HCT116 (cell line): Measurements from ENCODE around the gene WNT9A. TPM values are rescaled to one million over a fixed set of nuclear protein-coding genes. Genes with fewer than 3 reads are reported as not detected.

ENCODE experiments used
- ATAC-seq: fragments of 200-7000 bp; cut with Tn5 transposase; 2 replicates; pipeline ENCODE4 v1.9.1; 2020; ENCODE audit warnings: mild to moderate bottlenecking, moderate library complexity
- BruUV-seq: library from RNA; stranded (reverse); fragments of 400-500 nt; replicated peaks from 2 replicates; lab custom pipeline; 2021; lab: Mats Ljungman, UMichigan
- CTCF ChIA-PET: fragments of 300-600 bp; sonication (Branson Sonifier 250); formaldehyde crosslinking; loops from one replicate; lab custom pipeline; 2021; ENCODE audit warnings: antibody characterized with exemption; lab: Charles Lee
- POLR2A ChIA-PET: fragments of 300-600, 350-600 bp; sonication (Branson Sonifier 250); formaldehyde crosslinking; loops from one replicate; lab custom pipeline; 2021; ENCODE audit warnings: antibody characterized with exemption; lab: Charles Lee
- RAD21 ChIA-PET, 2 experiments: fragments of 300-600 bp; sonication (Branson Sonifier 250); formaldehyde crosslinking; loops; one replicate each; lab custom pipeline; 2023; ENCODE audit warnings: low total read pairs in 2 of 2; ENCODE audit not compliant: uncharacterized antibody in 2 of 2, unreplicated experiment in 2 of 2, low non-redundant PET in 1 of 2; lab: Charles Lee
- DNase-seq: peaks from one replicate; pipeline ENCODE4 v3.0.0-alpha.2; 2010; ENCODE audit warnings: low read depth, low spot score
- H2AFZ ChIP-seq: fragments of 200-600 bp; shearing (Covaris generic), sonication (generic); 2 replicates; pipeline ENCODE4 v1.6.1; 2017; ENCODE audit warnings: low read depth, mixed run types, mixed read lengths, antibody characterized with exemption, low read length; ENCODE audit not compliant: poor library complexity, severe bottlenecking
- H3K27ac ChIP-seq: 2 replicates; pipeline ENCODE4 v1.5.1; 2012; ENCODE audit warnings: low read depth, low read length
- H3K27me3 ChIP-seq: fragments of 200-600 bp; sonication (generic); 2 replicates; pipeline ENCODE4 v1.6.1; 2016; ENCODE audit warnings: mixed run types, low read length, mixed read lengths; ENCODE audit not compliant: insufficient read depth
- H3K36me3 ChIP-seq, 2 experiments: fragments of 200-500 bp in 1 of 2; fragments of 200-600 bp in 1 of 2; sonication (Bioruptor generic) in 1 of 2; sonication (generic) in 1 of 2; 2 replicates each; pipeline versions ENCODE4 v1.5.1 to v1.6.1; 2014 to 2016; ENCODE audit warnings: low read length in 2 of 2, inconsistent platforms in 1 of 2, mixed read lengths in 1 of 2, mixed run types in 1 of 2; ENCODE audit not compliant: insufficient read depth in 2 of 2, control insufficient read depth in 1 of 2
- H3K4me1 ChIP-seq, 2 experiments: fragments of 200-600 bp in 1 of 2; sonication (generic) in 1 of 2; 2 replicates each; pipeline versions ENCODE4 v1.5.1 to v1.6.1; 2012 to 2017; ENCODE audit warnings: low read length in 2 of 2, inconsistent platforms in 1 of 2, mild to moderate bottlenecking in 1 of 2, mixed read lengths in 1 of 2, mixed run types in 1 of 2, moderate library complexity in 1 of 2; ENCODE audit not compliant: insufficient read depth in 2 of 2, control insufficient read depth in 1 of 2
- H3K4me2 ChIP-seq: fragments of 200-600 bp; sonication (generic); 2 replicates; pipeline ENCODE4 v1.6.1; 2017; ENCODE audit warnings: mixed run types, low read length, mixed read lengths
- H3K4me3 ChIP-seq, 2 experiments: fragments of 200-600 bp in 1 of 2; sonication (generic) in 1 of 2; replicated peaks in 1 of 2; 2 replicates each; pipeline ENCODE4 v1.5.1; 2011 to 2016; ENCODE audit warnings: low read length in 2 of 2, control low read depth in 1 of 2, low read depth in 1 of 2, mild to moderate bottlenecking in 1 of 2, mixed read lengths in 1 of 2, mixed run types in 1 of 2
- H3K79me2 ChIP-seq: fragments of 200-600 bp; sonication (generic); 2 replicates; pipeline ENCODE4 v1.6.1; 2017; ENCODE audit warnings: mild to moderate bottlenecking, mixed run types, low read length, moderate library complexity, mixed read lengths; ENCODE audit not compliant: insufficient read depth
- H3K9ac ChIP-seq: fragments of 200-600 bp; sonication (generic); 2 replicates; pipeline ENCODE4 v1.6.1; 2016; ENCODE audit warnings: low read length, mixed read lengths
- H3K9me2 ChIP-seq: fragments of 200-600 bp; sonication (generic), shearing (Covaris generic); 2 replicates; pipeline ENCODE4 v1.6.1; 2017; ENCODE audit warnings: mixed run types, mild to moderate bottlenecking, moderate library complexity; ENCODE audit not compliant: insufficient read depth
- H3K9me3 ChIP-seq, 2 experiments: fragments of 200-500 bp in 1 of 2; fragments of 200-600 bp in 1 of 2; sonication (Bioruptor generic) in 1 of 2; sonication (generic) in 1 of 2; 2 replicates each; pipeline ENCODE4 v1.6.1; 2014 to 2017; ENCODE audit warnings: low read length in 2 of 2, mixed read lengths in 2 of 2, inconsistent platforms in 1 of 2, low read depth in 1 of 2, mild to moderate bottlenecking in 1 of 2, mixed run types in 1 of 2, moderate library complexity in 1 of 2; ENCODE audit not compliant: control insufficient read depth in 1 of 2, insufficient read depth in 1 of 2
- H4K20me1 ChIP-seq: fragments of 200-600 bp; sonication (generic), shearing (Covaris generic); 2 replicates; pipeline ENCODE4 v1.6.1; 2017; ENCODE audit warnings: mixed run types, mild to moderate bottlenecking, moderate library complexity; ENCODE audit not compliant: insufficient read depth
- CBX3 ChIP-seq: IDR thresholded peaks from 2 replicates; pipeline ENCODE4 v1.6.1; 2012; ENCODE audit warnings: low read depth
- CEBPB ChIP-seq: IDR thresholded peaks from 2 replicates; pipeline ENCODE4 v1.6.1; 2012; ENCODE audit warnings: low read depth
- EGR1 ChIP-seq: IDR thresholded peaks from 2 replicates; pipeline ENCODE4 v1.6.1; 2012; ENCODE audit warnings: low read depth
- ELF1 ChIP-seq: IDR thresholded peaks from 2 replicates; pipeline ENCODE4 v1.6.1; 2012; ENCODE audit warnings: low read depth, borderline replicate concordance
- EZH2 ChIP-seq: fragments of 200-600 bp; sonication (generic); IDR thresholded peaks from 2 replicates; pipeline ENCODE4 v1.6.1; 2017; ENCODE audit warnings: antibody characterized with exemption, mixed run types
- FOSL1 ChIP-seq: IDR thresholded peaks from 2 replicates; pipeline ENCODE4 v1.6.1; 2012; ENCODE audit warnings: low read depth
- JUND ChIP-seq: IDR thresholded peaks from 2 replicates; pipeline ENCODE4 v1.6.1; 2012
- POLR2A ChIP-seq: IDR thresholded peaks from 2 replicates; pipeline ENCODE4 v1.7.0; 2011; ENCODE audit warnings: borderline replicate concordance; ENCODE audit not compliant: insufficient read depth, insufficient read length; ENCODE audit errors: extremely low read depth
- RAD21 ChIP-seq: IDR thresholded peaks from 2 replicates; pipeline ENCODE4 v1.6.1; 2012; ENCODE audit warnings: low read depth, mild to moderate bottlenecking
- SP1 ChIP-seq: IDR thresholded peaks from 2 replicates; pipeline ENCODE4 v1.6.1; 2012; ENCODE audit warnings: low read depth
- TCF7L2 ChIP-seq: IDR thresholded peaks from 2 replicates; pipeline ENCODE4 v1.7.0; 2011; ENCODE audit warnings: borderline replicate concordance, inconsistent platforms; ENCODE audit not compliant: insufficient read depth, insufficient read length; ENCODE audit errors: extremely low read depth
- ZFX ChIP-seq: fragments of 450-650 bp; IDR thresholded peaks from 2 replicates; pipeline ENCODE4 v1.6.1; 2017
- ZNF274 ChIP-seq: fragments of 200-500 bp; sonication (Bioruptor generic); IDR thresholded peaks from 2 replicates; pipeline ENCODE4 v1.6.1; 2014; ENCODE audit warnings: mild to moderate bottlenecking, low read depth, low read length, inconsistent platforms
- intact Hi-C: fragments of 100-400 bp; cut with micrococcal nuclease; formaldehyde crosslinking; loops from 2 replicates; pipeline ENCODE4 v1.10.0; 2022
- total RNA-seq: library from RNA; stranded (reverse); gene quantifications from one replicate; pipeline ENCODE4 v1.2.1, GENCODE V29; 2021; ENCODE audit not compliant: unreplicated experiment
- TF ChIP-seq, protein P1 (sequence below), 3 experiments: fragments of 200-600 bp in 1 of 3; sonication (generic) in 1 of 3; IDR thresholded peaks in 2 of 3; conservative IDR thresholded peaks in 1 of 3; 2 replicates each; pipeline ENCODE4 v1.5.1; 2012 to 2017; ENCODE audit warnings: low read depth in 2 of 3, low read length in 2 of 3, antibody characterized with exemption in 1 of 3, borderline replicate concordance in 1 of 3, control low read depth in 1 of 3, mild to moderate bottlenecking in 1 of 3, mixed read lengths in 1 of 3, mixed run types in 1 of 3, moderate library complexity in 1 of 3; ENCODE audit not compliant: insufficient read depth in 1 of 3
- TF ChIP-seq, protein P2 (sequence below): IDR thresholded peaks from 2 replicates; pipeline ENCODE4 v1.6.1; 2012; ENCODE audit warnings: low read depth
- TF ChIP-seq, protein P3 (sequence below): IDR thresholded peaks from 2 replicates; pipeline ENCODE4 v1.6.1; 2012

Gene WNT9A
- total RNA-seq, 1 experiment from 2014 or later: 5.6 TPM

DNA sequence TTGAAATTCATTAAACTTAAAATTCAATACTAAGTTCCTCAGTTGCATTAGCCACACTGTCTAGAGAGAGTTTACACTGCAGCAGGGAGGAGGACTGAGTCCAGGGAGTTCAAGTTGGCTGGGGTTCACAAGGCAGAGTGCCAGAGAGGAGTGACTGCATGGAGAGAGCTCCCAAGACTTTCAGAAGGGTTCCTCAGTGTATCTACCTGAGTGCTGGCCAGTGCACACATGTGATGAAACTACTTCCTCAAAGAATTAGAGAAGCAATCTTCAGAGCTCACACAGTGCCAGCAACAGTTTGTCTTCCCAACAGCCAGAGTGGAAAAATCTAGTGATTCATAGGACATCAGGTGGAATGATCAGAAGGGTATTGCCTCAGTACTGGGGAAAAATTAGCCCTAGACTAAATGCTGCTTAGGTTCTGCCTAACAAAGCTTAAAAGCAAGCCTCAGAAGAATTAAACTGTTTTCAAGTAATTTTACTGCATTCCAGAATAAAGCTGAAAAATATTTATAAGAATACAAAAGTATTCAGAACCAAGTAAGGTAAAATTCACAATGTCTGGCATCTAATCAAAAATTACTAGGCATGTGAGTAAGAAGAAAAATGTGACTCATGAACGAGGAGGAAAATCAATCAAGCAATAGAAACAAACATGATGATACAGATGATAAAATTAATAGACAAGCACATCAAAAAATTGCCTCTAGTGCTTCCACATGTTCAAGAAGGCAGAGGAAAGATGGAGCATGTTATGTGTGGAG lies 48.6 kb upstream of the WNT9A start:
- no peaks in the 10 kb centered on the region for H3K36me3 ChIP-seq
- no peak overlapping the region for H2AFZ ChIP-seq
- no peak overlapping the region for H3K27ac ChIP-seq
- TF ChIP-seq, protein P1, sequence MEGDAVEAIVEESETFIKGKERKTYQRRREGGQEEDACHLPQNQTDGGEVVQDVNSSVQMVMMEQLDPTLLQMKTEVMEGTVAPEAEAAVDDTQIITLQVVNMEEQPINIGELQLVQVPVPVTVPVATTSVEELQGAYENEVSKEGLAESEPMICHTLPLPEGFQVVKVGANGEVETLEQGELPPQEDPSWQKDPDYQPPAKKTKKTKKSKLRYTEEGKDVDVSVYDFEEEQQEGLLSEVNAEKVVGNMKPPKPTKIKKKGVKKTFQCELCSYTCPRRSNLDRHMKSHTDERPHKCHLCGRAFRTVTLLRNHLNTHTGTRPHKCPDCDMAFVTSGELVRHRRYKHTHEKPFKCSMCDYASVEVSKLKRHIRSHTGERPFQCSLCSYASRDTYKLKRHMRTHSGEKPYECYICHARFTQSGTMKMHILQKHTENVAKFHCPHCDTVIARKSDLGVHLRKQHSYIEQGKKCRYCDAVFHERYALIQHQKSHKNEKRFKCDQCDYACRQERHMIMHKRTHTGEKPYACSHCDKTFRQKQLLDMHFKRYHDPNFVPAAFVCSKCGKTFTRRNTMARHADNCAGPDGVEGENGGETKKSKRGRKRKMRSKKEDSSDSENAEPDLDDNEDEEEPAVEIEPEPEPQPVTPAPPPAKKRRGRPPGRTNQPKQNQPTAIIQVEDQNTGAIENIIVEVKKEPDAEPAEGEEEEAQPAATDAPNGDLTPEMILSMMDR (IDR thresholded peaks at IDR 0.05 in 2 of 3, conservative IDR thresholded peaks at IDR 0.05 in 1 of 3; ENCODE audit: borderline replicate concordance in 1 of 3, insufficient read depth in 1 of 3, low read depth in 2 of 3, low read length in 2 of 3): no peak
- no peak for TF ChIP-seq POLR2A
- no peak for TF ChIP-seq ZNF274
- no peak for TF ChIP-seq EZH2
- TF ChIP-seq CEBPB: no peak
- TF ChIP-seq SP1: no peak
- no peak for TF ChIP-seq EGR1
- TF ChIP-seq, protein P2, sequence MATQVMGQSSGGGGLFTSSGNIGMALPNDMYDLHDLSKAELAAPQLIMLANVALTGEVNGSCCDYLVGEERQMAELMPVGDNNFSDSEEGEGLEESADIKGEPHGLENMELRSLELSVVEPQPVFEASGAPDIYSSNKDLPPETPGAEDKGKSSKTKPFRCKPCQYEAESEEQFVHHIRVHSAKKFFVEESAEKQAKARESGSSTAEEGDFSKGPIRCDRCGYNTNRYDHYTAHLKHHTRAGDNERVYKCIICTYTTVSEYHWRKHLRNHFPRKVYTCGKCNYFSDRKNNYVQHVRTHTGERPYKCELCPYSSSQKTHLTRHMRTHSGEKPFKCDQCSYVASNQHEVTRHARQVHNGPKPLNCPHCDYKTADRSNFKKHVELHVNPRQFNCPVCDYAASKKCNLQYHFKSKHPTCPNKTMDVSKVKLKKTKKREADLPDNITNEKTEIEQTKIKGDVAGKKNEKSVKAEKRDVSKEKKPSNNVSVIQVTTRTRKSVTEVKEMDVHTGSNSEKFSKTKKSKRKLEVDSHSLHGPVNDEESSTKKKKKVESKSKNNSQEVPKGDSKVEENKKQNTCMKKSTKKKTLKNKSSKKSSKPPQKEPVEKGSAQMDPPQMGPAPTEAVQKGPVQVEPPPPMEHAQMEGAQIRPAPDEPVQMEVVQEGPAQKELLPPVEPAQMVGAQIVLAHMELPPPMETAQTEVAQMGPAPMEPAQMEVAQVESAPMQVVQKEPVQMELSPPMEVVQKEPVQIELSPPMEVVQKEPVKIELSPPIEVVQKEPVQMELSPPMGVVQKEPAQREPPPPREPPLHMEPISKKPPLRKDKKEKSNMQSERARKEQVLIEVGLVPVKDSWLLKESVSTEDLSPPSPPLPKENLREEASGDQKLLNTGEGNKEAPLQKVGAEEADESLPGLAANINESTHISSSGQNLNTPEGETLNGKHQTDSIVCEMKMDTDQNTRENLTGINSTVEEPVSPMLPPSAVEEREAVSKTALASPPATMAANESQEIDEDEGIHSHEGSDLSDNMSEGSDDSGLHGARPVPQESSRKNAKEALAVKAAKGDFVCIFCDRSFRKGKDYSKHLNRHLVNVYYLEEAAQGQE: no peak
- TF ChIP-seq, protein P3, sequence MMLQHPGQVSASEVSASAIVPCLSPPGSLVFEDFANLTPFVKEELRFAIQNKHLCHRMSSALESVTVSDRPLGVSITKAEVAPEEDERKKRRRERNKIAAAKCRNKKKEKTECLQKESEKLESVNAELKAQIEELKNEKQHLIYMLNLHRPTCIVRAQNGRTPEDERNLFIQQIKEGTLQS: no peak
- no peak for TF ChIP-seq RAD21
- no peak for TF ChIP-seq ZFX
- no peak for TF ChIP-seq JUND
- TF ChIP-seq FOSL1: no peak
- TF ChIP-seq ELF1: no peak
- TF ChIP-seq TCF7L2: no peak
- TF ChIP-seq CBX3: no peak
- TF ChIP-seq, all 23 proteins: peak for 0
- no peak for ATAC-seq
- H3K9ac ChIP-seq: no peak overlapping the region
- no peaks in the 10 kb centered on the region for H3K79me2 ChIP-seq
- CTCF ChIA-PET: no interaction called here
- H3K9me3 ChIP-seq: peaks cover 0 to 7% of the 10 kb centered on the region in 2 experiments; a peak in 1 of 4 replicates
- no peak for DNase-seq
- H3K4me3 ChIP-seq: no peak overlapping the region
- BruUV-seq: no TSS peak
- H3K27me3 ChIP-seq: no peaks in the 10 kb centered on the region
- no peaks in the 10 kb centered on the region for H4K20me1 ChIP-seq
- RAD21 ChIA-PET: interaction anchor here in 1 of 2 experiments (0.6 kb wide), 1 partner anchor 529 kb away, joined by 3 read pairs; no protein-coding TSS in a partner anchor
- intact Hi-C loops: loop anchor here (5.0 to 10.0 kb wide), 3 partner anchors 76 to 458 kb away; a partner anchor contains a TSS
- H3K4me1 ChIP-seq: no peaks in the 10 kb centered on the region
- no peak overlapping the region for H3K4me2 ChIP-seq
- H3K9me2 ChIP-seq: no peaks in the 10 kb centered on the region
- POLR2A ChIA-PET: interaction anchor here (1.3 kb wide), 1 partner anchor 10 kb away, joined by 3 read pairs; the partner anchor contains the start of gene WNT3A
